ENCODE results near the gene CMTM7.

GRCh38 chr3:32483772-32484171 lies 92.1 kb downstream of the CMTM7 start:
- TF ChIP-seq CCDC6 (CRISPR knock-in tag; IDR thresholded peaks at IDR 0.05) (no peak), ZBTB38 (CRISPR knock-in tag; IDR thresholded peaks at IDR 0.05) (no peak), GTF2F1 (IDR thresholded peaks at IDR 0.05; ENCODE audit: low read length) (no peak), ZNF703 (CRISPR knock-in tag; IDR thresholded peaks at IDR 0.05; ENCODE audit: borderline replicate concordance) (no peak), KLF13 (CRISPR knock-in tag; IDR thresholded peaks at IDR 0.05) (no peak), FOXM1 (CRISPR knock-in tag; IDR thresholded peaks at IDR 0.05) (no peak), MEF2D (CRISPR knock-in tag; IDR thresholded peaks at IDR 0.05) (no peak), KLF16 (CRISPR knock-in tag; IDR thresholded peaks at IDR 0.05) (no peak), ZNF644 (CRISPR knock-in tag; IDR thresholded peaks at IDR 0.05; ENCODE audit: low read depth) (no peak), HOXA7 (CRISPR knock-in tag; IDR thresholded peaks at IDR 0.05) (no peak), PHF8 (CRISPR knock-in tag; IDR thresholded peaks at IDR 0.05) (no peak), ZNF274 (CRISPR knock-in tag; IDR thresholded peaks at IDR 0.05) (no peak)
